Immature natural killer cell (primary cell): ENCODE measurements around the gene TUBB. TPM values are rescaled to one million over a fixed set of nuclear protein-coding genes. Genes with fewer than 3 reads are reported as not detected.
A peak's percentile ranks its signal among the peaks of the same experiment; 100 is the strongest.
"Not testable (repeated sequence)": the region's sequence is repeated elsewhere in the genome, so short reads cannot be mapped to it uniquely, and the experiment has no call there.

Source experiments
- DNase-seq, 3 donors: peaks; one replicate each; pipeline ENCODE4 v3.0.0; 2022; ENCODE audit warnings: mixed read lengths in 1 of 3
- H3K27ac Mint-ChIP-seq, 6 donors: one replicate each; pipeline ENCODE4 v1.8.0; 2020; ENCODE audit warnings: mixed read lengths in 6 of 6, mild to moderate bottlenecking in 5 of 6, inconsistent platforms in 4 of 6, moderate library complexity in 3 of 6
- H3K27me3 Mint-ChIP-seq, 3 donors: one replicate each; pipeline ENCODE4 v1.8.0; 2020 to 2021; ENCODE audit warnings: low read depth in 3 of 3, mild to moderate bottlenecking in 3 of 3, mixed read lengths in 3 of 3, moderate library complexity in 3 of 3, inconsistent platforms in 1 of 3
- H3K36me3 Mint-ChIP-seq, 3 donors: one replicate each; pipeline ENCODE4 v1.8.0; 2020; ENCODE audit warnings: mixed read lengths in 3 of 3, inconsistent platforms in 2 of 3, mild to moderate bottlenecking in 2 of 3
- H3K4me1 Mint-ChIP-seq, 2 donors: one replicate each; pipeline ENCODE4 v1.8.0; 2020; ENCODE audit warnings: inconsistent platforms in 2 of 2, mild to moderate bottlenecking in 2 of 2, mixed read lengths in 2 of 2, moderate library complexity in 1 of 2
- H3K4me3 Mint-ChIP-seq, 5 donors: one replicate each; pipeline ENCODE4 v1.8.0; 2020; ENCODE audit warnings: mild to moderate bottlenecking in 5 of 5, mixed read lengths in 5 of 5, inconsistent platforms in 3 of 5, moderate library complexity in 3 of 5
- H3K9me3 Mint-ChIP-seq, 6 donors: one replicate each; pipeline ENCODE4 v1.8.0; 2020; ENCODE audit warnings: mild to moderate bottlenecking in 6 of 6, mixed read lengths in 6 of 6, inconsistent platforms in 4 of 6, moderate library complexity in 3 of 6
- polyA plus RNA-seq, 3 donors: library from polyadenylated mRNA; unstranded; fragments of 300-500 nt; fragmentation: Illumina TruSeq; gene quantifications; one replicate each; pipeline ENCODE4 v1.2.3, GENCODE V29; 2021

Gene TUBB
- polyA plus RNA-seq, 3 donors from 2014 or later = 80.8 to 215 (median 84.0) TPM

GRCh38 chr6:30717845-30718720 lies 2.1 kb upstream of the TUBB start:
- Mint-ChIP-seq H3K27me3 (peaks cover 28 to 36% (median 32%) of the 10 kb centered on the region in 3 donors), H3K27ac (peak overlapping the region; percentile 93 to 100 (median 100)), H3K4me1 (peaks cover 58 to 68% of the 10 kb centered on the region in 2 donors), H3K4me3 (peak overlapping the region; percentile 92 to 99 (median 99)), H3K36me3 (peaks cover 3 to 18% (median 12%) of the 10 kb centered on the region in 3 donors)
- not testable (repeated sequence) for H3K9me3 Mint-ChIP-seq, DNase-seq

- Mint-ChIP-seq H3K4me1 (peaks cover 58 to 73% of the 10 kb centered on the region in 2 donors), H3K36me3 (peaks cover 7 to 26% (median 20%) of the 10 kb centered on the region in 3 donors), H3K27ac (peak overlapping the region; percentile 95 to 99 (median 96)), H3K27me3 (peaks cover 30 to 36% (median 32%) of the 10 kb centered on the region in 3 donors), H3K9me3 (no peaks in the 10 kb centered on the region), H3K4me3 (peak overlapping the region; percentile 94 to 100 (median 97))
- DNase-seq = no peak
These were observed 796 bp upstream of the TUBB start for GRCh38 chr6:30719356-30719755.

GRCh38 chr6:30720738-30721197 lies 616 bp downstream of the TUBB start:
- Mint-ChIP-seq H3K27me3 (peaks cover 30 to 36% (median 32%) of the 10 kb centered on the region in 3 donors), H3K27ac (peak overlapping the region; percentile 95 to 99 (median 96)), H3K4me3 (peak overlapping the region; percentile 94 to 100 (median 97)), H3K36me3 (peaks cover 7 to 27% (median 23%) of the 10 kb centered on the region in 3 donors), H3K4me1 (peaks cover 63 to 76% of the 10 kb centered on the region in 2 donors), H3K9me3 (no peaks in the 10 kb centered on the region)
- DNase-seq = peak; percentile 46 to 63 (median 61)

- Mint-ChIP-seq H3K4me3 (peak overlapping the region; percentile 94 to 100 (median 97)), H3K4me1 (peaks cover 60 to 70% of the 10 kb centered on the region in 2 donors), H3K9me3 (no peaks in the 10 kb centered on the region), H3K27ac (peak overlapping the region; percentile 95 to 99 (median 96)), H3K27me3 (peaks cover 30 to 36% (median 32%) of the 10 kb centered on the region in 3 donors), H3K36me3 (peaks cover 6 to 27% (median 23%) of the 10 kb centered on the region in 3 donors)
- DNase-seq = peak; percentile 94 to 96 (median 96)
These were observed 1.3 kb downstream of the TUBB start for GRCh38 chr6:30721198-30722024.

- not testable (repeated sequence) for H3K9me3 Mint-ChIP-seq, DNase-seq
- Mint-ChIP-seq H3K4me3 (peak overlapping the region; percentile 94 to 100 (median 97)), H3K4me1 (peaks cover 54 to 64% of the 10 kb centered on the region in 2 donors), H3K27me3 (peaks cover 28 to 34% (median 30%) of the 10 kb centered on the region in 3 donors), H3K36me3 (peaks cover 4 to 27% (median 23%) of the 10 kb centered on the region in 3 donors), H3K27ac (peak overlapping the region; percentile 93 to 97 (median 96))
These were observed 1.8 kb downstream of the TUBB start for GRCh38 chr6:30722025-30722279.

GRCh38 chr6:30722280-30723112 lies 2.3 kb downstream of the TUBB start:
- Mint-ChIP-seq H3K27me3 (peaks cover 23 to 29% (median 26%) of the 10 kb centered on the region in 3 donors), H3K36me3 (peaks cover 4 to 27% (median 23%) of the 10 kb centered on the region in 3 donors), H3K27ac (peak overlapping the region; percentile 93 to 97 (median 96)), H3K4me1 (peaks cover 50 to 59% of the 10 kb centered on the region in 2 donors), H3K9me3 (no peaks in the 10 kb centered on the region), H3K4me3 (peak overlapping the region; percentile 94 to 100 (median 97))
- DNase-seq = peak; percentile 79 to 84 (median 81)

GRCh38 chr6:30723159-30723842 lies 3.1 kb downstream of the TUBB start:
- Mint-ChIP-seq H3K27me3 (peaks cover 21 to 27% (median 24%) of the 10 kb centered on the region in 3 donors), H3K36me3 (peaks cover 4 to 31% (median 23%) of the 10 kb centered on the region in 3 donors), H3K4me3 (peak overlapping the region in 4 of 5 donors; percentile 1 to 100 (median 96))

GRCh38 chr6:30723843-30724741 lies 3.9 kb downstream of the TUBB start:
- Mint-ChIP-seq H3K4me3 (peak overlapping the region in 3 of 5 donors; percentile 1 to 20 (median 14)), H3K36me3 (peaks cover 4 to 33% (median 23%) of the 10 kb centered on the region in 3 donors), H3K4me1 (peaks cover 43 to 54% of the 10 kb centered on the region in 2 donors), H3K27ac (peak overlapping the region; percentile 59 to 97 (median 94)), H3K27me3 (peaks cover 21 to 27% (median 24%) of the 10 kb centered on the region in 3 donors)
- not testable (repeated sequence) for DNase-seq, H3K9me3 Mint-ChIP-seq

More at GRCh38 chr6:30723159-30723842, 3.1 kb downstream of the TUBB start:
- not testable (repeated sequence) for H3K9me3 Mint-ChIP-seq, DNase-seq
- H3K4me1 Mint-ChIP-seq = peaks cover 47 to 55% of the 10 kb centered on the region in 2 donors
- peak overlapping the region; percentile 93 to 97 (median 96) for H3K27ac Mint-ChIP-seq

- Mint-ChIP-seq H3K9me3 (no peaks in the 10 kb centered on the region), H3K4me3 (no peak overlapping the region), H3K27me3 (peaks cover 20 to 25% (median 24%) of the 10 kb centered on the region in 3 donors), H3K36me3 (peaks cover 4 to 36% (median 23%) of the 10 kb centered on the region in 3 donors), H3K27ac (peak overlapping the region; percentile 34 to 93 (median 44)), H3K4me1 (peaks cover 37 to 49% of the 10 kb centered on the region in 2 donors)
- no peak for DNase-seq
These were observed 4.9 kb downstream of the TUBB start for GRCh38 chr6:30724906-30725667.

- Mint-ChIP-seq H3K4me1 (peaks cover 45 to 56% of the 10 kb centered on the region in 2 donors), H3K9me3 (no peaks in the 10 kb centered on the region), H3K4me3 (no peak overlapping the region), H3K36me3 (peaks cover 4 to 40% (median 23%) of the 10 kb centered on the region in 3 donors), H3K27me3 (peaks cover 13 to 18% (median 17%) of the 10 kb centered on the region in 3 donors), H3K27ac (peak overlapping the region in 5 of 6 donors; percentile 40 to 72 (median 62))
- no peak for DNase-seq
These were observed 5.8 kb downstream of the TUBB start for GRCh38 chr6:30725713-30726505.
